Measurements from ENCODE around the gene SHISAL1.

- no peak for TF ChIP-seq POLR2A (IDR thresholded peaks at IDR 0.05)
- TF ChIP-seq CTCF (IDR thresholded peaks at IDR 0.05): no peak
Measured at GRCh38 chr22:44210722-44211121, 102.0 kb downstream of the SHISAL1 start.

All from ovary (tissue), 3 donors.